Measurements from ENCODE around the gene SYTL2. TPM values are rescaled to one million over a fixed set of nuclear protein-coding genes. Genes with fewer than 3 reads are reported as not detected.

The SYTL2 gene
- total RNA-seq, 4 donors from 2014 or later: 14.3 to 27.7 (median 20.9) TPM

- no peak for TF ChIP-seq CTCF (IDR thresholded peaks at IDR 0.05; ENCODE audit: low read depth)
Measured at GRCh38 chr11:85735876-85736460, 75.0 kb downstream of the SYTL2 start.

- no peak for TF ChIP-seq CTCF (IDR thresholded peaks at IDR 0.05; ENCODE audit: low read depth)
Measured at GRCh38 chr11:85732965-85733364, 78.0 kb downstream of the SYTL2 start.

- no peak for TF ChIP-seq CTCF (IDR thresholded peaks at IDR 0.05; ENCODE audit: low read depth)
Measured at GRCh38 chr11:85726381-85726780, 84.6 kb downstream of the SYTL2 start.

- no peak for TF ChIP-seq CTCF (IDR thresholded peaks at IDR 0.05; ENCODE audit: low read depth)
Measured at GRCh38 chr11:85725510-85726258, 85.3 kb downstream of the SYTL2 start.

GRCh38 chr11:85724748-85725465, 86.0 kb downstream of the SYTL2 start:
- TF ChIP-seq CTCF (IDR thresholded peaks at IDR 0.05; ENCODE audit: low read depth): no peak

- no peak for TF ChIP-seq CTCF (IDR thresholded peaks at IDR 0.05; ENCODE audit: low read depth)
Measured at GRCh38 chr11:85723088-85723487, 87.9 kb downstream of the SYTL2 start.

GRCh38 chr11:85721191-85721590, 89.8 kb downstream of the SYTL2 start:
- TF ChIP-seq CTCF (IDR thresholded peaks at IDR 0.05; ENCODE audit: low read depth): no peak

All from subcutaneous adipose tissue (tissue), 4 donors.